ENCODE results near the gene PIK3R6. TPM values are rescaled to one million over a fixed set of nuclear protein-coding genes. Genes with fewer than 3 reads are reported as not detected.
A peak's percentile ranks its signal among the peaks of the same experiment; 100 is the strongest.

The PIK3R6 gene, protein sequence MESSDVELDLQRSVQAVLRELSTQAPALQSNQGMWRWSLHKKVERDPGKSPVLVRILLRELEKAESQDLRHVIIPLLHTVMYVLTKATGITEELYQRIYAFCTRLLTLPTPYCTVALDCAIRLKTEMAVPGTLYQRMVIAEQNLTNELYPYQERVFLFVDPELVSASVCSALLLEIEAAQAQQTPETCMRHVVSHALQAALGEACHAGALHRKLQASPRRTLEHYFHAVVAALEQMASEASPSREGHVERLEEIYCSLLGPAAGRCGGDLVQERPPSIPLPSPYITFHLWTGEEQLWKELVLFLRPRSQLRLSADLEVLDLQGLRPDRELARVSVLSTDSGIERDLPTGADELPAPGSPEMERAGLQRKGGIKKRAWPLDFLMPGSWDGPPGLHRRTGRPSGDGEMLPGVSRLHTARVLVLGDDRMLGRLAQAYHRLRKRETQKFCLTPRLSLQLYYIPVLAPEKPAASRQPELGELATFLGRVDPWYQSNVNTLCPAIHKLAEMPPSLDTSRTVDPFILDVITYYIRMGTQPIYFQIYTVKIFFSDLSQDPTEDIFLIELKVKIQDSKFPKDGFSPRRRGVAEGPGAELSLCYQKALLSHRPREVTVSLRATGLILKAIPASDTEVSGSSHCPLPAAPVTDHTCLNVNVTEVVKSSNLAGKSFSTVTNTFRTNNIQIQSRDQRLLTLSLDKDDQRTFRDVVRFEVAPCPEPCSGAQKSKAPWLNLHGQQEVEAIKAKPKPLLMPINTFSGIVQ
- total RNA-seq, result 9.8 and 10.1 TPM in 2 replicates

- Mint-ChIP-seq H3K9me3 (no peaks in the 10 kb centered on the region), H3K36me3 (ENCODE audit: low read depth) (peaks cover 20% of the 10 kb centered on the region), H3K27ac (peak within 1 kb of the TSS; percentile 87), H3K27me3 (ENCODE audit: low read depth) (no peaks in the 10 kb centered on the region), H3K4me1 (ENCODE audit: low read depth) (peaks cover 45% of the 10 kb centered on the region), H3K4me3 (ENCODE audit: low read depth) (peak within 1 kb of the TSS; percentile 90)
- intact Hi-C loops (cut with micrococcal nuclease), result no loop called here
- no peak for DNase-seq (ENCODE audit: low spot score)
Observed at GRCh38 chr17:8867361-8867981, at the start of gene PIK3R6. TSS of gene PIK3R6 (minus strand) at chr17:8867674. CDS start at chr17:8849794, 17,880 bp downstream.

GRCh38 chr17:8916466-8916865, 49.0 kb upstream of the PIK3R6 start:
- H3K27me3 Mint-ChIP-seq (ENCODE audit: low read depth), result no peaks in the 10 kb centered on the region

GRCh38 chr17:8914554-8914953, 47.1 kb upstream of the PIK3R6 start:
- intact Hi-C loops (cut with micrococcal nuclease), result no loop called here
- H3K9me3 Mint-ChIP-seq, result peaks cover 17% of the 10 kb centered on the region
- H3K27ac Mint-ChIP-seq, result peak overlapping the region; percentile 14
- H3K4me3 Mint-ChIP-seq (ENCODE audit: low read depth), result no peak overlapping the region
- H3K36me3 Mint-ChIP-seq (ENCODE audit: low read depth), result peaks cover 62% of the 10 kb centered on the region
- no peaks in the 10 kb centered on the region for H3K27me3 Mint-ChIP-seq (ENCODE audit: low read depth)
- DNase-seq (ENCODE audit: low spot score), result no peak
- H3K4me1 Mint-ChIP-seq (ENCODE audit: low read depth), result peaks cover 13% of the 10 kb centered on the region

More at GRCh38 chr17:8916466-8916865, 49.0 kb upstream of the PIK3R6 start:
- H3K9me3 Mint-ChIP-seq, result peaks cover 17% of the 10 kb centered on the region
- H3K4me1 Mint-ChIP-seq (ENCODE audit: low read depth), result peaks cover 17% of the 10 kb centered on the region
- no peak for DNase-seq (ENCODE audit: low spot score)
- no peak overlapping the region for H3K27ac Mint-ChIP-seq
- H3K4me3 Mint-ChIP-seq (ENCODE audit: low read depth), result no peak overlapping the region
- intact Hi-C loops (cut with micrococcal nuclease), result no loop called here
- H3K36me3 Mint-ChIP-seq (ENCODE audit: low read depth), result peaks cover 59% of the 10 kb centered on the region

- Mint-ChIP-seq H3K4me3 (ENCODE audit: low read depth) (no peak overlapping the region), H3K36me3 (ENCODE audit: low read depth) (peaks cover 60% of the 10 kb centered on the region), H3K9me3 (peaks cover 13% of the 10 kb centered on the region), H3K4me1 (ENCODE audit: low read depth) (peaks cover 9% of the 10 kb centered on the region), H3K27ac (no peak overlapping the region), H3K27me3 (ENCODE audit: low read depth) (no peaks in the 10 kb centered on the region)
- intact Hi-C loops (cut with micrococcal nuclease), result no loop called here
- DNase-seq (ENCODE audit: low spot score), result no peak
Observed at GRCh38 chr17:8913879-8914278, 46.4 kb upstream of the PIK3R6 start.

DNA sequence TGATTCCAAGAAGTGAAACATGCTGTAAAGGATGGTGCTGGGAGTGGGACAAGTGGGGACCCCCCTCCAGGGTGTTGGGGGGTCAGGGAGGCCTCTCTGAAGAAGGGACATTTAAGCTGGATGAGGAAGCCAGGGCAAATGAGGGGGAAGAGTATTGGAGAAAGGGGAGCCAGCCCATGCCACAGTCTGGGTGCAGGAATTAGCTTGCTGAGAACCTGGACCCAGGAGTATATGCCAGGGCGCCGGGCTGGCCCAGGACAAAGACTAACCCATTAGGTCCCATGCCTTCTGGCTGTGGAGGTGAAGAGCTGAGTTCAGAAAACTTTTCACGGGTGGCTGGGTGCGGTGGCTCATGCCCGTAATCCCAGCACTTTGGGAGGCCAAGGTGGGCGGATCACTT, 45.6 kb upstream of the PIK3R6 start:
- intact Hi-C loops (cut with micrococcal nuclease), result no loop called here
- no peaks in the 10 kb centered on the region for H3K27me3 Mint-ChIP-seq (ENCODE audit: low read depth)
- no peak overlapping the region for H3K4me3 Mint-ChIP-seq (ENCODE audit: low read depth)
- H3K9me3 Mint-ChIP-seq, result peaks cover 12% of the 10 kb centered on the region
- H3K36me3 Mint-ChIP-seq (ENCODE audit: low read depth), result peaks cover 61% of the 10 kb centered on the region
- H3K4me1 Mint-ChIP-seq (ENCODE audit: low read depth), result peaks cover 7% of the 10 kb centered on the region
- DNase-seq (ENCODE audit: low spot score), result no peak
- H3K27ac Mint-ChIP-seq, result no peak overlapping the region

GRCh38 chr17:8912084-8912981, 44.9 kb upstream of the PIK3R6 start:
- peaks cover 7% of the 10 kb centered on the region for H3K4me1 Mint-ChIP-seq (ENCODE audit: low read depth)

GRCh38 chr17:8910969-8911604, 43.6 kb upstream of the PIK3R6 start:
- no peak overlapping the region for H3K27ac Mint-ChIP-seq
- peaks cover 3% of the 10 kb centered on the region for H3K4me1 Mint-ChIP-seq (ENCODE audit: low read depth)
- H3K4me3 Mint-ChIP-seq (ENCODE audit: low read depth), result no peak overlapping the region
- H3K9me3 Mint-ChIP-seq, result no peaks in the 10 kb centered on the region
- no peaks in the 10 kb centered on the region for H3K27me3 Mint-ChIP-seq (ENCODE audit: low read depth)
- peaks cover 53% of the 10 kb centered on the region for H3K36me3 Mint-ChIP-seq (ENCODE audit: low read depth)
- intact Hi-C loops (cut with micrococcal nuclease), result no loop called here
- no peak for DNase-seq (ENCODE audit: low spot score)

More at GRCh38 chr17:8912084-8912981, 44.9 kb upstream of the PIK3R6 start:
- DNase-seq (ENCODE audit: low spot score), result no peak
- Mint-ChIP-seq H3K9me3 (peaks cover 5% of the 10 kb centered on the region), H3K4me3 (ENCODE audit: low read depth) (no peak overlapping the region), H3K27me3 (ENCODE audit: low read depth) (no peaks in the 10 kb centered on the region), H3K27ac (no peak overlapping the region), H3K36me3 (ENCODE audit: low read depth) (peaks cover 59% of the 10 kb centered on the region)
- intact Hi-C loops (cut with micrococcal nuclease), result no loop called here

DNA sequence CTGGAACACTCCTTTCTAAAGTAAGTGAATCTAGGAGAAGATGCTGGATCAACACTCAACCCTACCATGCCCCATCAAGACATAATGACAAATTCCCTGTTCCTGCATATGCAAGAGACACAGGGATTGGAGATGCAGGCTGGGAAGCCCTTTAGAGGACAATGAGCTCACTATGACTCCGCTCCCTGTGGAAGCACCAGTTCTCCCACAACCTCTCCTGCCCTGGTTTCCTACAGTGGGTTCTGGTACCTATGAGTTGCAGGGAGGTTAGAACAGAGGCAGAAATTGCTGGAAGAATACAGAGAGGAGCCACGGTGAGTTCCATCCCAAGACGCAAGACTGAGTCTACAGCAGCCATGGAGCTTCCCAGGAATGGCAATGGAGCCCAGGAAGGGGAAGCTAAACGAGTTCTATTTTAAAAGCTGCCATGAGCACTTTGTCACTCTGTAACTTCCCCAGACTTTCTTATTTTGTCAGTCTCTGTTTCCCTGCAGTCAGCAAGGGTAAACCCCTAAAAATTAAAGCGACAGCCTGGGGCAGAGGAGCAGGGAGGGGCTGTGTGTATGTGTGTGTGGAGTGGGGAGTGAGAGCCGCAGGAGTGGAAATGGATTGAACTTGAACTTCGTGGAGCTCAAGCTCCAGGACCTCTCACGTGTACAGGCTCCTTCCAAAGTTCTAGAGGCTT, 42.3 kb upstream of the PIK3R6 start:
- H3K9me3 Mint-ChIP-seq, result no peaks in the 10 kb centered on the region
- no peak overlapping the region for H3K27ac Mint-ChIP-seq
- H3K4me3 Mint-ChIP-seq (ENCODE audit: low read depth), result no peak overlapping the region
- intact Hi-C loops (cut with micrococcal nuclease), result no loop called here
- H3K4me1 Mint-ChIP-seq (ENCODE audit: low read depth), result peaks cover 3% of the 10 kb centered on the region
- H3K27me3 Mint-ChIP-seq (ENCODE audit: low read depth), result no peaks in the 10 kb centered on the region
- DNase-seq (ENCODE audit: low spot score), result no peak
- H3K36me3 Mint-ChIP-seq (ENCODE audit: low read depth), result peaks cover 57% of the 10 kb centered on the region

GRCh38 chr17:8905331-8905730, 37.9 kb upstream of the PIK3R6 start:
- peaks cover 76% of the 10 kb centered on the region for H3K36me3 Mint-ChIP-seq (ENCODE audit: low read depth)
- no peaks in the 10 kb centered on the region for H3K27me3 Mint-ChIP-seq (ENCODE audit: low read depth)
- peak overlapping the region; percentile 44 for H3K27ac Mint-ChIP-seq
- peaks cover 23% of the 10 kb centered on the region for H3K4me1 Mint-ChIP-seq (ENCODE audit: low read depth)
- no peak overlapping the region for H3K4me3 Mint-ChIP-seq (ENCODE audit: low read depth)
- DNase-seq (ENCODE audit: low spot score), result no peak
- H3K9me3 Mint-ChIP-seq, result no peaks in the 10 kb centered on the region
- intact Hi-C loops (cut with micrococcal nuclease), result no loop called here

DNA sequence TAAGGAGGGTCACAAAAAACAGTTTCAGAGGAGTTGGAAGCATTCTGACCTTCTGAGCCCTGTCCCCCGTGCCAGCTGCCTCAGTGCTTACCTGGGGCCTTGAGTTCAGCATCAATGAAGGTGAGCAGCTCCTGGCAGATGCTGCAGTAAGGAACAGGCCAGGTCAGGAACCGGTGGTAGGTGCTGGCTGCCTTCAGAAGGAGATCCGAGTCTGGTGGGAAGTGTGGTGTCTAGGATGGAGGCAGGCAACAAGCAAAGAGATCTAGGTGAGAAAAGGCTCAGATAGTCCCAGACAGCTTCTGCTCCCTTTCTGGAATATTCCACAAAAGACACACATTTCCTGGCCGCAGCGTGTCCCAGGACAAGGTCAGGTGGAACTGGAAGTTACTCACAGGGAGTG, 37.2 kb upstream of the PIK3R6 start:
- peaks cover 28% of the 10 kb centered on the region for H3K4me1 Mint-ChIP-seq (ENCODE audit: low read depth)
- H3K9me3 Mint-ChIP-seq, result no peaks in the 10 kb centered on the region
- no peak for DNase-seq (ENCODE audit: low spot score)
- H3K4me3 Mint-ChIP-seq (ENCODE audit: low read depth), result no peak overlapping the region
- intact Hi-C loops (cut with micrococcal nuclease), result no loop called here
- H3K27ac Mint-ChIP-seq, result peak overlapping the region; percentile 18
- peaks cover 76% of the 10 kb centered on the region for H3K36me3 Mint-ChIP-seq (ENCODE audit: low read depth)
- no peaks in the 10 kb centered on the region for H3K27me3 Mint-ChIP-seq (ENCODE audit: low read depth)

- Mint-ChIP-seq H3K4me3 (ENCODE audit: low read depth) (no peak overlapping the region), H3K27ac (no peak overlapping the region), H3K4me1 (ENCODE audit: low read depth) (peaks cover 31% of the 10 kb centered on the region), H3K27me3 (ENCODE audit: low read depth) (no peaks in the 10 kb centered on the region), H3K9me3 (no peaks in the 10 kb centered on the region), H3K36me3 (ENCODE audit: low read depth) (peaks cover 74% of the 10 kb centered on the region)
- DNase-seq (ENCODE audit: low spot score), result no peak
- intact Hi-C loops (cut with micrococcal nuclease), result no loop called here
Observed at GRCh38 chr17:8904201-8904600, 36.7 kb upstream of the PIK3R6 start.

Measured in activated T-helper 2 cell treated with anti-CD3 and anti-CD28 coated beads, Interferon-gamma antibody, Interleukin-2, Interleukin-4, amounts not matched to agents 10 μg/mL and 5 μg/mL and 100 μg/mL, durations not matched to agents 14 hours and 24 hours and 36 hours (primary cell).